Left lung (tissue), 10 donors: ENCODE data around the gene AHNAK2. TPM values are rescaled to one million over a fixed set of nuclear protein-coding genes. Genes with fewer than 3 reads are reported as not detected.

Experiments
- ATAC-seq: fragments of 200-7000 bp; cut with Tn5 transposase; one replicate; pipeline ENCODE4 v1.9.1; 2020; ENCODE audit warnings: moderate library complexity
- DNase-seq, 4 donors: peaks; one replicate each; pipeline ENCODE4 v3.0.0-alpha.2; 2013 to 2020
- H3K27ac ChIP-seq, 2 donors: fragments of 200-600 bp; sonication (generic) in 1 of 2; one replicate each; pipeline versions ENCODE4 v1.5.0 to v1.8.0; 2020 to 2021
- H3K27me3 ChIP-seq, 2 donors: fragments of 200-600 bp; sonication (generic) in 1 of 2; one replicate each; pipeline versions ENCODE4 v1.5.0 to v1.8.0; 2020 to 2021
- H3K36me3 ChIP-seq, 2 donors: fragments of 200-600 bp; sonication (generic) in 1 of 2; one replicate each; pipeline versions ENCODE4 v1.5.0 to v1.8.0; 2020 to 2021
- H3K4me1 ChIP-seq, 2 donors: fragments of 200-600 bp; one replicate each; pipeline ENCODE4 v1.8.0; 2021
- H3K4me3 ChIP-seq, 2 donors: fragments of 200-600 bp; sonication (generic) in 1 of 2; one replicate each; pipeline versions ENCODE4 v1.5.0 to v1.8.0; 2020 to 2021; ENCODE audit warnings: mild to moderate bottlenecking in 1 of 2
- H3K9me3 ChIP-seq, 2 donors: fragments of 200-600 bp; sonication (generic) in 1 of 2; one replicate each; pipeline versions ENCODE4 v1.5.0 to v1.8.0; 2020 to 2021
- intact Hi-C, 2 donors: fragments of 100-400 bp; cut with DNase I; formaldehyde crosslinking; loops; one replicate each; pipeline versions ENCODE4 v1.11.2 to v1.14.2; 2022
- polyA plus RNA-seq, 6 donors: library from polyadenylated mRNA; unstranded; fragments of 120-200 nt; gene quantifications; one replicate each; pipeline ENCODE4 v1.2.1, GENCODE V29; 2013; ENCODE audit not compliant: insufficient read length in 6 of 6
- total RNA-seq, 2 donors: library from RNA; stranded (reverse); fragmentation: NEBNext Ultra II Directional; extraction: Animal tissue kit (Norgen Biotek cat#: 25700); gene quantifications; one replicate each; pipeline ENCODE4 v1.2.1, GENCODE V29; 2021
- TF ChIP-seq, protein P1 (sequence below), 2 donors: fragments of 200-600 bp; sonication (generic) in 1 of 2; IDR thresholded peaks; one replicate each; pipeline versions ENCODE4 v1.5.0 to v1.8.0; 2021; ENCODE audit warnings: antibody characterized with exemption in 2 of 2
- donor health status: DM: no; HTN: yes; CAD: no.
- donor health status: DM: no; HTN: no; CAD: no.

The AHNAK2 gene
- total and polyA plus RNA-seq, 8 donors: 1.4 to 22.3 (median 2.5) TPM

DNA sequence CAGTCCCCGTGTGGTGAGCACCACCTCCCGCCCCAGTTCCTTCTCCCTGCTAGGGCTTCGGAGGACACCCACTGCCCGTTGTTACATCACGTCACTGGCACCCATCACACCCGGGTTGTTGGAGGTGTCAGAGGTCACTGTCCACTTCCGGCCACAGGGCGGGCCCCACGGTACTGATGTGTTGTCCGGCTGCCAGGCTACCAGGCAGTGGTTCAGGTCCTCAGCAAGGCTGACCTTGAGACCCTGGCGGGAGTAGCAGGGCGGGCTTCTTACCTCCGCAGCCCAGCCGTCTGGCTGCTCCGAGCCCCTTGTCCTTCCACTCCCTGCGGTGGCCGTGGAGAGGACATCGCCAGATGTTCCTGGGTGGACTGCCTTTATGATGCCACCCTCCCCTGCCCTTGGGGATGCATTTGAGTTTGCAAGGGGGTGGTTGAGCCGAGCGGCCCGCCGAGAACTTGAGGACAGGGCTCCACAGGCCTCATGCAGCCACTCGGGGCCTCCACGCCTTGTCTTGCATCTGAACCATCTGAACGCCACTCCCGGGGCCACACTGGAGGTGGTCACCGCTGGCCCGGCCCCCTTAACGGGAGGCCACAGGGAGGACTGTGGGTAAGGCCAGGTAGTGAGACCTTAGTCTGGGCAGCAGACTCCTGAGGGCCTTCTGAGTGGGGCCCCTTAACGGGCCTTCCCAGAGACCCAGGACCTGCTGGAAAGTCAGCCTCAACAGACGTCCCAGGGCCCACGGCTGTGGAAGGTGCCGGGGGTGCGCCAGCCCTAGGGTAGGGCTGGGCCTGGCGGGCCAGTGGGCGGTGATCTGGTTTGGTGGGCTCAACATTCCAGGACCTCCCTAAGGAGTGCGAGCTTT is 80.6 kb downstream of the AHNAK2 start:
- Histone ChIP-seq H3K4me1 (peaks cover 0 to 15% of the 10 kb centered on the region in 2 donors), H3K27me3 (no peaks in the 10 kb centered on the region), H3K9me3 (no peaks in the 10 kb centered on the region), H3K36me3 (peaks cover 0 to 13% of the 10 kb centered on the region in 2 donors), H3K27ac (no peak overlapping the region), H3K4me3 (no peak overlapping the region)
- intact Hi-C loops: loop anchor here in 1 of 2 donors (10.0 kb wide), 1 partner anchor 147 kb away; no protein-coding TSS in a partner anchor
- DNase-seq (peak in 2 of 4 donors; percentile 33 to 61), ATAC-seq (no peak)
- TF ChIP-seq, protein P1, sequence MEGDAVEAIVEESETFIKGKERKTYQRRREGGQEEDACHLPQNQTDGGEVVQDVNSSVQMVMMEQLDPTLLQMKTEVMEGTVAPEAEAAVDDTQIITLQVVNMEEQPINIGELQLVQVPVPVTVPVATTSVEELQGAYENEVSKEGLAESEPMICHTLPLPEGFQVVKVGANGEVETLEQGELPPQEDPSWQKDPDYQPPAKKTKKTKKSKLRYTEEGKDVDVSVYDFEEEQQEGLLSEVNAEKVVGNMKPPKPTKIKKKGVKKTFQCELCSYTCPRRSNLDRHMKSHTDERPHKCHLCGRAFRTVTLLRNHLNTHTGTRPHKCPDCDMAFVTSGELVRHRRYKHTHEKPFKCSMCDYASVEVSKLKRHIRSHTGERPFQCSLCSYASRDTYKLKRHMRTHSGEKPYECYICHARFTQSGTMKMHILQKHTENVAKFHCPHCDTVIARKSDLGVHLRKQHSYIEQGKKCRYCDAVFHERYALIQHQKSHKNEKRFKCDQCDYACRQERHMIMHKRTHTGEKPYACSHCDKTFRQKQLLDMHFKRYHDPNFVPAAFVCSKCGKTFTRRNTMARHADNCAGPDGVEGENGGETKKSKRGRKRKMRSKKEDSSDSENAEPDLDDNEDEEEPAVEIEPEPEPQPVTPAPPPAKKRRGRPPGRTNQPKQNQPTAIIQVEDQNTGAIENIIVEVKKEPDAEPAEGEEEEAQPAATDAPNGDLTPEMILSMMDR (IDR thresholded peaks at IDR 0.05): no peak

DNA sequence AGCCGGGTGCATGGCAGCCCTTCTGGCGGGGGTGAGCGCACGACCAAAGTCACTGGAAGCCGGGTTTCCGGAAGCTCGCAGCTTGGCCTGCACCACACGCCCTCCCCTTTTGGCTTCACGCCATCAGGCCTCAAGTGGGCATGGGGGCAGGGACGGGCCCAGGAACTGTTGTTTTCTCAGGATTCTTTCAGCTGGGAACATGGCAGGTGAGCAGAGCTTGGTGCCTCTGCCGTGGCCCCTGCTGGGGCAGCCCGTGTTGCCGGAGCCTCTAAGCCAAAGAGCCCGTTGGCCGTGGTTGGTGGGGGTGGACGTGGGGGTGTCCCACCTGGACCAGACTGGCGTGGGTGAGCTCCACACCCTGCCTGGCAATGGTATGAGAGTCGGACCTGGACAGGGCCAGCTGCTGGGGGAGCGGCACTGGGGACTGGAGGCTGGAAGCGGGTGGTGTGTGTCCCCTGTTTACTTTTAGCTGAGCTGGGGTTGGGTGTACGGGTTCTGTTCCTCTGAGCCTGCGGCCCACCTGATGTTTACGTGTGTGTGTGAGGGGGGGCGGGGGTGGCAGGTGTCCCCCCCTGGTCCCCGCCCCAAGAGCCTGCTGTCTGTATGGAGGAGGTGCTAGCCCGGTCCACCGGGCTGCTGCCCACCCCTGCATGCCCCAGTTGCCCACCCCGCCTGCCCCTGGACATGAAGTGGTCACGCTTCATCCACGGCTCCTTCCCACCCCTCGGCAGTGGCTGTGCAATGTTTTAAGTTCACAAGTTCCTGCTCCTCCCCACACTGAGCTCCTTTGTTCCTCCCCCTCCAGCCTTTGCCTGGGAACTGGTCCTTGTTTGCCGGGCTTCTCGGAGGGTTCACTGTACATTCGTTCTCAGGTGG is 82.2 kb downstream of the AHNAK2 start:
- DNase-seq (peak; percentile 52 to 82 (median 69)), ATAC-seq (peak; percentile 72)
- Histone ChIP-seq H3K36me3 (peaks cover 0 to 13% of the 10 kb centered on the region in 2 donors), H3K4me3 (no peak overlapping the region), H3K9me3 (no peaks in the 10 kb centered on the region), H3K4me1 (peaks cover 0 to 15% of the 10 kb centered on the region in 2 donors), H3K27ac (no peak overlapping the region), H3K27me3 (no peaks in the 10 kb centered on the region)
- intact Hi-C loops: loop anchor here in 1 of 2 donors (10.0 kb wide), 1 partner anchor 149 kb away; no protein-coding TSS in a partner anchor
- TF ChIP-seq, protein P1 (IDR thresholded peaks at IDR 0.05): no peak

DNA sequence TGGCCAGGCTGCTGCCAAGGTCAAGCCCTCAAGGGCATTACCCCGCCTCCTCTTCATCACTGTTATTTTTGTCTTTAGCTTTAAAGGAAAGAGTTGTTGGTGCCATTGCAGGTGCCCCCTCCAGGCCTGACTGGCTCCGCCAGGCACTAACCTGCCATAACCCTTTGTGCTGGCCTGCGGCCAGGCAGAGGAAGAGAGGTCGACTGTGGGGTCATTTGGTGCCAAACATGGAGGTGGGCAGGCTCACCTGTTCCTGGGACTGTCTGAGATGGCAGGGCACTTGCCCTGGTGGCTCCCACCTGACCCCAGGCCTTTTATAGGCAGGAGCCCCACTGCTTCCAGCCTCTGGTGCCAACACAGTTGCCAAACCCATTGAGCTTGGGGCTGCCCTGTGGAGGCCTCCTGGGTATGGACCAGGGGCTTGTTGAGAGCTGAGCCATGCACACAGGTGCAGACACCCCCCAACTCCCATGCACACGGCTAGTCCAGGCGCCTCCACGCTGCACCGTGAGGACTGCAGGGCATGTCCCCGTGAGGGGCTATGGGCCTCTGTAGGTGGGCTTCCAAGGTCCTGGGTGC is 82.9 kb downstream of the AHNAK2 start:
- DNase-seq: no peak
- Histone ChIP-seq H3K27me3 (no peaks in the 10 kb centered on the region), H3K4me1 (peaks cover 0 to 15% of the 10 kb centered on the region in 2 donors), H3K4me3 (no peak overlapping the region), H3K9me3 (no peaks in the 10 kb centered on the region), H3K36me3 (peaks cover 0 to 13% of the 10 kb centered on the region in 2 donors), H3K27ac (no peak overlapping the region)
- intact Hi-C loops: loop anchor here in 1 of 2 donors (10.0 kb wide), 1 partner anchor 150 kb away; no protein-coding TSS in a partner anchor
- TF ChIP-seq, protein P1 (IDR thresholded peaks at IDR 0.05): no peak
- no peak for ATAC-seq

- no peak overlapping the region for H3K4me3 ChIP-seq
- peak in 2 of 4 donors; percentile 29 to 71 for DNase-seq
- no peaks in the 10 kb centered on the region for H3K27me3 ChIP-seq
- peaks cover 0 to 13% of the 10 kb centered on the region in 2 donors for H3K36me3 ChIP-seq
- peaks cover 0 to 15% of the 10 kb centered on the region in 2 donors for H3K4me1 ChIP-seq
- H3K9me3 ChIP-seq: no peaks in the 10 kb centered on the region
- no peak for ATAC-seq
- TF ChIP-seq, protein P1 (IDR thresholded peaks at IDR 0.05): no peak
- intact Hi-C loops: loop anchor here in 1 of 2 donors (10.0 kb wide), 1 partner anchor 150 kb away; no protein-coding TSS in a partner anchor
- no peak overlapping the region for H3K27ac ChIP-seq
Measured at GRCh38 chr14:104894331-104895206, 83.6 kb downstream of the AHNAK2 start.
